VCaP (cell line): ENCODE measurements around the gene NXPH3.
"Not testable (repeated sequence)": the region's sequence is repeated elsewhere in the genome, so short reads cannot be mapped to it uniquely, and the experiment has no call there.

Experiments
- H3K27ac ChIP-seq: fragments of 450-650 bp; 2 replicates; pipeline ENCODE4 v1.5.1; 2017
- TF ChIP-seq, protein P1 (sequence below): fragments of 450-650 bp; conservative IDR thresholded peaks from 2 replicates; pipeline ENCODE4 v1.5.1; 2017; ENCODE audit warnings: mild to moderate bottlenecking, moderate library complexity

Gene NXPH3

DNA sequence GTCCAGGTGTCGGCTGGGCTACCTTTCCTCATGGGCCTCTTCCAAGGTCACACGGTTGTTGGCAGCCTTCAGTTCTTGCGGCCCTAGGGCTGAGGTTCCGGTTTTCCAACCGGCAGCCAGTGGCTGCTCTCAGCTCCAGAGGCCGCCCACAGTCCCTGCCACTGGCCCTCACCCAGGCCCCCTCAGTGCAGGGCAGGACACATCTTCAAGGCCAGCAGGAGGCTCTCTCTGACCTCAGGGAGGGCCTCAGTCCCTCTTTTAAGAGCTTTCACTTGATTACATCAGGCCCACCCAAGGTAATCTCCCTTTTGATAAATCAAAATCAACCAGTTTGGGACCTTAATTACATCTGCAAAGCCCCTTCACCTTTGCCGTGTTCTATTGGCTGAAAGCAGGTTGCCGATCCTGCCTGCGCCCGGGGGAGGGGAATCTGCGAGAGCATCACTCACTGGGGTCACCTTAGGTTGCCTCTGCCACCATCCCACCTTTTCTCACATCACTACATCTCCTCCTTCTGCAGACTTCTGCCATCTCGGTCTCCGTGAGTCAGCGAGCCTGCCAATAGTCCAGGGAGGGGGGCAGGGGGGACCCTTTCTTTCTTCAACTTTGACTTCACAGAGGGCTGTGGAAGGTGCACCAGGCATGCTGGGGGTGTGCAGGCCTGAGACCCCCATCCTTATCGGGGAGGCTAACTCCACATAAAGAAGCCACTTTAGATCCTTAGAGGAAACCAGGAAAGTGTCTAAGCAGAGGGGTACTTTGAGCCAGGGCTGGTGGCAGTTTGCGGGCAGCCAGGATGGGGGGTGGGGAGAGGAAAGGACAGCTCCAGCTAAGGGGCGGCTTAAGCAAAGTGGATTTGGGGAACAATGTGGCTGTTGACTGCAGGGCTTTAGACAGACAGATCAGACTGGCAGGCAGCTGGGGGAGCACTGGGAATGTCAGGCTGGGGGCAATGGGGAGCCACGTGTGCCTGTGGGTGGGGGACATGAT, 28.8 kb upstream of the NXPH3 start:
- no peak overlapping the region for H3K27ac ChIP-seq
- TF ChIP-seq, protein P1, sequence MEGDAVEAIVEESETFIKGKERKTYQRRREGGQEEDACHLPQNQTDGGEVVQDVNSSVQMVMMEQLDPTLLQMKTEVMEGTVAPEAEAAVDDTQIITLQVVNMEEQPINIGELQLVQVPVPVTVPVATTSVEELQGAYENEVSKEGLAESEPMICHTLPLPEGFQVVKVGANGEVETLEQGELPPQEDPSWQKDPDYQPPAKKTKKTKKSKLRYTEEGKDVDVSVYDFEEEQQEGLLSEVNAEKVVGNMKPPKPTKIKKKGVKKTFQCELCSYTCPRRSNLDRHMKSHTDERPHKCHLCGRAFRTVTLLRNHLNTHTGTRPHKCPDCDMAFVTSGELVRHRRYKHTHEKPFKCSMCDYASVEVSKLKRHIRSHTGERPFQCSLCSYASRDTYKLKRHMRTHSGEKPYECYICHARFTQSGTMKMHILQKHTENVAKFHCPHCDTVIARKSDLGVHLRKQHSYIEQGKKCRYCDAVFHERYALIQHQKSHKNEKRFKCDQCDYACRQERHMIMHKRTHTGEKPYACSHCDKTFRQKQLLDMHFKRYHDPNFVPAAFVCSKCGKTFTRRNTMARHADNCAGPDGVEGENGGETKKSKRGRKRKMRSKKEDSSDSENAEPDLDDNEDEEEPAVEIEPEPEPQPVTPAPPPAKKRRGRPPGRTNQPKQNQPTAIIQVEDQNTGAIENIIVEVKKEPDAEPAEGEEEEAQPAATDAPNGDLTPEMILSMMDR, result no peak

DNA sequence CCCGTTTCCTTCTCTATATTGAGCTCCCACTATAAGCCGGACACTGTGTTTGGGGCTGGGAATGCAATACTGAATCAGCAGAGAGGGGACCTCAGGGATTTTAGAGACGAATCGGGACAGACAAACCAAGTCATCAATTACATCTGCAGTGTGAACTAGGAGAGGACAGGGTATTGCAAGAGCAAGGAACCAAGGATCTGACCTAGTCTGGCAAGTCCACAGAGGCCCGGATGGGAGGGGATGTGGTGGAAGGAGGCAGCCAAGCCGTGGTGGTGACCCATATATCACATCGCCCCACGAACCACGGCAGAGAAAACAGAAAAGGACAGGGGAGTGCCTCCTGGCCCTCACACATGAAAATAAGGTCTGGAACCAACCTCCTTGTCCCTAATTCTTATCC, 28.1 kb upstream of the NXPH3 start:
- no peak overlapping the region for H3K27ac ChIP-seq
- TF ChIP-seq, protein P1, result no peak

DNA sequence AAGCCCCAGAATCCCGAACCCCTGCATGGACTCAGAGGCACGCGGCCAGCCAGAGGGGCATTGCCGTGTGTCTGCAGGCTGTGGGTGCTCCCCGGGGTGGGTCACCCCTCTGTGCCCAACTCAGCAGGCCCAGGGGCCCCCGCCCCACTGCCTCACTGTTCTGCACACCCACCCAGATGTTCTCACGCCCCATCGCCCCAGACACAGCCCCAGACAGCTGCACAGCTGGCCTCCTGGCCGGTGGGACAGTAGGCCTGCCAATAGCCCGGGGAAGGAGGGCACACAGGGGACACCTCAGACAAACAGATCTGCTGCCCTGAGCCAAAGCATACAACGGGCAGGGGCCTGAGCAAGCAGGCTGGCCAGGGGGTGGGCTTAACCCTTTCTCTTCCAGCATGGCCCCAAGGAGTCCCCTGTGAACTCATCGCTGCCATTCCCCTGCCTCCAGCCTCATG, 27.6 kb upstream of the NXPH3 start:
- TF ChIP-seq, protein P1, result no peak
- H3K27ac ChIP-seq, result no peak overlapping the region

DNA sequence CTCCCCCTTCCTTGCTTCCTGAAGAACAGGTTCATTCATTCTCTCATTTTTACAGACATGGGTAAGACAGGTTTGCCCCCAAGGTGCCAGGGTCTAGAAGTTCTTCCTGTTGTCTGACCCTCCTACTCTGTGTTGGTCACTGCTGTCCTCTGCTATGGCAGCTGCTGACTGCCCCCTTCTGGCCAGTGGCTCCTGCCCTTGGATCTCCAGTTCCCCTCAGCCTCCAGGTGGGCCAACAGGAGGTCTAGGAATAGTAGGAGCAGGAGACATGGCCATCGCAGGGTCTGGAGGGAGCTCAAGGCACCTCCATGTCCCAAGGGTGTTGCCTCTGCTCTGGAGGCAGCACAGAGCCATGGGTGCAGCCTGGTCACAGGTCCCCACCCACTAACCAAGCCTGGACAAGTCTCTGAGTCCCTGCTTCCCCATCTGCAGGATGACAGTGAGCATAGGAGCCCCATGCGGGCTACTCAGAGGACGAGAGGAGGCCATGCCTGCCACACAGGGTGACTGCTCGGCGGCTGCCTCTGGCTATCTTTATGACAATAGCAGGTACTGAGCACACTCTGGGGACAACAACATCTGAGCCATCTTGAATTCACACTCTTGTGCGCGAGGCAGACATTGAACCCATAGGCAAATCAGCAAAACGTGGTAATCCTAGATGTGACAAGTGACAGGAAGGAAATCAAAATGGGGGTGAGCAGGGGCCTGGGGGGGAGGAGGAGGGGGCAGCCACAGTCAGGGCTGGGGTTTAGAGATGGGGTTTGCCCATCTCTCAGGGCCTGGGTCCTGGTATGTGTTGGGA, 27.0 kb upstream of the NXPH3 start:
- TF ChIP-seq, protein P1, result peak; percentile 79

DNA sequence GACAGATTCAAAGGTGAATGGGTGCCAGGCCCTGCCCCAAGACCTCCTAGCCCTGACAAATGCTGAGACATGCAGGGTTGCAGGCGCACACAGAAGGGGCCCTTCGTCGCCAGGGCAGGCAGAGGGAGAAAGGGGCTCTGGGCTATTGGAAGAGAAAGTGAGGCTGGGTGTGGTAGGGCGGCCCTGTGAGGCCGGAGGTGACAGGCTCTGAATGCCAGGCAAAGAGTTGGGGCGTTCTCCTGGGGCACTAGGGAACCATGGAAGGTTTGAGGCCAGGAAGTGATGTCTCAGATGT, 26.4 kb upstream of the NXPH3 start:
- TF ChIP-seq, protein P1, result no peak
- H3K27ac ChIP-seq, result no peak overlapping the region

More for the DNA sequence above, 27.0 kb upstream of the NXPH3 start:
- no peak overlapping the region for H3K27ac ChIP-seq

DNA sequence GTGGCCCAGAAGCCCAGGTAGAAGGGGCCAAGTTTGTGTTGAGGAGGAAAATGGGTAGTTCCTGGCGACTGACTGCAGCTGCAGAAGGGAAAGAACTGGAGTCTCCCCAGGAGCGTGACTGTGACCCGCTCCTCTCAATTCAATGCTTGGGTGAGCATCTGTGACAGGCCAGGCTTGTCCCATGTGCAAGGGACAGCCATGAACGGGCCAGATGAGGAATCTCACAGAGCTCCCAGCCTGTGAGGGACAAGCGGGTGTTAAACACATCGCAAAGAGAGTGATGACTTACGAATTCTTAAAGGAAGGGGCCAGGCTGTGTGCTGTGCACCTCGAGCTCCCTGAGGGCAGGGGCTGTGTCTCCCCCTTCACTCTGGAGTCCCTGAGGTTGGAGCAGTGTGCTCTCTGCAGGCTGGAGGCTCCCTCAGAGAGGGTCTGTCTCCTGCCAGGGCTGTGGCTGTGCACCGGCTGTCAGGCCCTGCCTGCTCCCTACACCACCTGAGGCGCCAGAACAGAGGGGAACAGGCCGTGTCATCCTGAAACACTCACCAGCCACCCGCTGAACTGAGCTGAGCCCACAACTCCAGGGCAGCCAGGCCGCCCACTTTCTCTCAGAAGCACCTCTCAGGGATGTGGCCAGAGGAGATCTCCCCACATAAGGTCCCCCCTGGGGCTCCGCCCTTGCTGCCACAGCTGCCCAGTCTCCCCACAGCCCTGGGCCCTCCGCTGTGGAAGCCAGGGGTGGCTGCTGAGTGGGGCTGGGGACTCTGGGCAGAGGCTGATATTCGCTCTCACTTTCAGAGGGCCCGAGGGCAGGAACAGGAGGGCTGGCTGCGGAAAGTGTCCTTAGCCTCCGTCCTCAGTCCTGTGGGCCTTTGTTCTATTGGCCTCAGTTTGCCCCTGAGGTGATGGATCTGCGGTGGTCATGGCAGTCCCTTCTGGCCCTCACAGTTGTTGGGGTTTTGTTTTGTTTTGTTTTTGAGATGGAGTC, 25.7 kb upstream of the NXPH3 start:
- TF ChIP-seq, protein P1, result no peak
- no peak overlapping the region for H3K27ac ChIP-seq

DNA sequence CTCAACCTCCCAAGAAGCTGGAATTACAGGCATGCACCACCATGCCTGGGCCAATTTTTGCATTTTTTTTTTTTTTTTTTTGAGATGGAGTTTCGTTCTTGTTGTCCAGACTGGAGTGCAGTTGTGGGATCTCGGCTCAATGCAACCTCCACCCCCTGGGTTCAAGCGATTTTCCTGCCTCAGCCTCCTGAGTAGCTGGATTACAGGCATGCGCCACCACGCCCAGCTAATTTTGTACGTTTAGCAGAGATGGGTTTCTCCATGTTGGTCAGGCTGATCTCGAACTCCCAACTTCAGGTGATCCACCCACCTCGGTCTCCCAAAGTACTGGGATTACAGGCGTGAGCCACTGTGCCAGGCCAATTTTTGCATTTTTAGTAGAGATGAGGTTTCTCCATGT, 24.9 kb upstream of the NXPH3 start:
- not testable (repeated sequence) for H3K27ac ChIP-seq
